ENCODE results near the gene PPAT.
"Not testable (repeated sequence)": the region's sequence is repeated elsewhere in the genome, so short reads cannot be mapped to it uniquely, and the experiment has no call there.

DNA sequence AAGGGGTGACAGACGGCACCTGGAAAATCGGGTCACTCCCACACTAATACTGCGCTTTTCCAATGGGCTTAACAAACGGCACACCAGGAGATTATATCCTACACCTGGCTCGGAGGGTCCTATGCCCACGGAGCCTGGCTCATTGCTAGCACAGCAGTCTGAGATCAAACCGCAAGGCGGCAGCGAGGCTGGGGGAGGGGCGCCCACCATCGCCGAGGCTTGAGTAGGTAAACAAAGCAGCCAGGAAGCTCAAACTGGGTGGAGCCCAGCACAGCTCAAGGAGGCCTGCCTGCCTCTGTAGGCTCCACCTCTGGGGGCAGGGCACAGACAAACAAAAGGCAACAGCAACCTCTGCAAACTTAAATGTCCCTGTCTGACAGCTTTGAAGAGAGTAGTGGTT lies 72.4 kb downstream of the PPAT start:
- TF ChIP-seq, protein P1, sequence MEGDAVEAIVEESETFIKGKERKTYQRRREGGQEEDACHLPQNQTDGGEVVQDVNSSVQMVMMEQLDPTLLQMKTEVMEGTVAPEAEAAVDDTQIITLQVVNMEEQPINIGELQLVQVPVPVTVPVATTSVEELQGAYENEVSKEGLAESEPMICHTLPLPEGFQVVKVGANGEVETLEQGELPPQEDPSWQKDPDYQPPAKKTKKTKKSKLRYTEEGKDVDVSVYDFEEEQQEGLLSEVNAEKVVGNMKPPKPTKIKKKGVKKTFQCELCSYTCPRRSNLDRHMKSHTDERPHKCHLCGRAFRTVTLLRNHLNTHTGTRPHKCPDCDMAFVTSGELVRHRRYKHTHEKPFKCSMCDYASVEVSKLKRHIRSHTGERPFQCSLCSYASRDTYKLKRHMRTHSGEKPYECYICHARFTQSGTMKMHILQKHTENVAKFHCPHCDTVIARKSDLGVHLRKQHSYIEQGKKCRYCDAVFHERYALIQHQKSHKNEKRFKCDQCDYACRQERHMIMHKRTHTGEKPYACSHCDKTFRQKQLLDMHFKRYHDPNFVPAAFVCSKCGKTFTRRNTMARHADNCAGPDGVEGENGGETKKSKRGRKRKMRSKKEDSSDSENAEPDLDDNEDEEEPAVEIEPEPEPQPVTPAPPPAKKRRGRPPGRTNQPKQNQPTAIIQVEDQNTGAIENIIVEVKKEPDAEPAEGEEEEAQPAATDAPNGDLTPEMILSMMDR (IDR thresholded peaks at IDR 0.05; ENCODE audit: insufficient read depth, low read length, poor library complexity, severe bottlenecking), result not testable (repeated sequence)
- TF ChIP-seq EZH2phosphoT487 (conservative IDR thresholded peaks at IDR 0.05; ENCODE audit: low read length), result not testable (repeated sequence)
